ENCODE results near the gene IFNLR1.
A peak's percentile ranks its signal among the peaks of the same experiment; 100 is the strongest.

Gene IFNLR1

DNA sequence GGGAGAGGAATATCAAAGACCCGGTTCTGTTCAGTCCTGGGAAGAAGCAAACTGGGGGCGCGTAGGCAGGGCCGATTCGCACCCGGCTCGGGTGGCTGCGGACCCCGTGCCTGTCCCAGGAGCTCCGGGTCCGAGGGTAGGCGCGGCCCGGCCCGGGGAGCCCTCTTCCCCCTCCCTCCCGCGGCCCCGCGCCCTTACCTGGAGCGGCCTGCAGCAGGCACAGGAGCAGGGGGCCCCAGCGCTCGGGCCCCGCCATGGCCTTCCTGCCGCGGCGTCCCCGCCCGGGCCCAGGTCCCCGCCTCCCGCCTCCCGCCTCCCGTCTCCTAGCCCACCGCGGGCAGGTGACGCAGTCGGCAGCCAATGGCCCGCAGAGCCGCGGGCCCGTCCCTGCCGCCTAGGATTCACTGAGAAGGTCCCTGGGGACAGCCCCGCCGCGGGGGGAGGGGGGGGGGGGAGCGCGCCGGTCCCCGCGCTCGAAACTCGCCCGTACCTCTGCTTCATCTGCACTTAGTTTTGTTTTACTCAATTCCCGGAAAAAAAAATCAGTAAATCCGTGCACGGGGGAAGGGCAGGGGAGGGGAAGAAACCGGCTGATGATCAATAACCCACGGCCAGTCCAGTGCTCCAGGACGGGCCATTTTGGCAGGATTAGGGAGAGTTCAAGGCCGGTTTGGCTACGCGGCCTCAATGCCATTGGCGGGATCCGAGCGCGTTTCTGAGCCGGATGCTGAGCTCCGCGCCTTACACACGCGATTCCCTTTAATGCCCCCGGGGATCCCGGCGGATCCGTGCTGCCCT is at the start of gene IFNLR1:
Gene IFNLR1 (minus strand): TSS at position 297 of the 798 bp plus-strand sequence. CDS start 41 bp downstream, at position 256.
- Histone ChIP-seq H3K27me3 (ENCODE audit: insufficient read depth, low read depth, severe bottlenecking) (no peaks in the 10 kb centered on the region), H3K36me3 (peaks cover 3% of the 10 kb centered on the region; the same call in 1 of the 2 replicates), H3K27ac (peak within 1 kb of the TSS; percentile 57), H3K4me3 (ENCODE audit: low read depth, low read length) (peak within 1 kb of the TSS; percentile 62), H3K9me3 (ENCODE audit: severe bottlenecking) (no peaks in the 10 kb centered on the region)
- DNase-seq, result peak; percentile 82
- TF ChIP-seq, protein P1, sequence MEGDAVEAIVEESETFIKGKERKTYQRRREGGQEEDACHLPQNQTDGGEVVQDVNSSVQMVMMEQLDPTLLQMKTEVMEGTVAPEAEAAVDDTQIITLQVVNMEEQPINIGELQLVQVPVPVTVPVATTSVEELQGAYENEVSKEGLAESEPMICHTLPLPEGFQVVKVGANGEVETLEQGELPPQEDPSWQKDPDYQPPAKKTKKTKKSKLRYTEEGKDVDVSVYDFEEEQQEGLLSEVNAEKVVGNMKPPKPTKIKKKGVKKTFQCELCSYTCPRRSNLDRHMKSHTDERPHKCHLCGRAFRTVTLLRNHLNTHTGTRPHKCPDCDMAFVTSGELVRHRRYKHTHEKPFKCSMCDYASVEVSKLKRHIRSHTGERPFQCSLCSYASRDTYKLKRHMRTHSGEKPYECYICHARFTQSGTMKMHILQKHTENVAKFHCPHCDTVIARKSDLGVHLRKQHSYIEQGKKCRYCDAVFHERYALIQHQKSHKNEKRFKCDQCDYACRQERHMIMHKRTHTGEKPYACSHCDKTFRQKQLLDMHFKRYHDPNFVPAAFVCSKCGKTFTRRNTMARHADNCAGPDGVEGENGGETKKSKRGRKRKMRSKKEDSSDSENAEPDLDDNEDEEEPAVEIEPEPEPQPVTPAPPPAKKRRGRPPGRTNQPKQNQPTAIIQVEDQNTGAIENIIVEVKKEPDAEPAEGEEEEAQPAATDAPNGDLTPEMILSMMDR (IDR thresholded peaks at IDR 0.05; ENCODE audit: low read depth, low read length), result no peak

DNA sequence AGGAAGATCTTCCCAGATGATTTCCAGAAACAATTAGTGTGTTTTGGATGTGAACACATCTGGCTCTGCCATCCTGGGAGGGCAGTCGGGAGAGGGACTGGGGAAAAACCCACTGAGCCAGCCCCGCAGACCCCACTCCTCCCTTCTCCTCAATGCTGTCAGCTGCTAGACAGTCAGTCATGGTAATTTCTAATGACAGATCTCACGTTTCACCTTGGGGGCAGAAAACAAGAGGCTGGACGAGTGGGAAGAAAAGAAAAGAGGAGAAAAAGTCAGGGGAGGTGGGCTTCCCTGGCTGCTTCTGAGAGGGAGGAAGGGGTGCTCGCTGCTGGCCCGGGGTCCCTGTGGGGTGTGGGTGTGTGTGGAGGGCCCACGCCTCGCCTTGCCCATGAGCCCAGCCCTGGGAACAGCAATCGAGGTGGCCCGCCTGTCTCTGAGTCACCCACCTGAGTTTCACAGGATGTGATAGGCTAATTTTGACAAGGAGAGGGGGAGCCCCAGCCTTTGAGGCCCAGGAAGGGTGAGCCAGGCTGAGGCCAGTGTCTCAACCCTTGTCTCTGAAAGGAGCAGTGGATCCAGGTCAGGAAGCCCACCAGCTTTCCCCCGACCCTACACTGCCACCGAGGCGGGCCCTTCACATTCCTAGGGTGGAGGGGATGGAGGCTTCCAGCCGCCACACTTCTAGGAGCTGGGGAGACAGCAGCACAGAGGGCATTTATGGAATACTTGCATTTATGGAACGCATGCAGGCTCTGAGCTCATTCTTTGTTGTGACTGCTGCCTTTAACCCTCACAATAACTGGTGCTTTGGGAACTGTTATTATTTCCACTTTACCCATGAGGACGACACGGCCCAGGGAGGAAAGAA is 49.1 kb upstream of the IFNLR1 start:
- TF ChIP-seq, protein P1 (IDR thresholded peaks at IDR 0.05; ENCODE audit: low read depth, low read length), result no peak
- H3K9me3 ChIP-seq (ENCODE audit: severe bottlenecking), result no peaks in the 10 kb centered on the region
- no peak overlapping the region for H3K4me3 ChIP-seq (ENCODE audit: low read depth, low read length)
- DNase-seq, result no peak
- H3K27ac ChIP-seq, result no peak overlapping the region
- H3K36me3 ChIP-seq, result no peaks in the 10 kb centered on the region
- H3K27me3 ChIP-seq (ENCODE audit: insufficient read depth, low read depth, severe bottlenecking), result no peaks in the 10 kb centered on the region

DNA sequence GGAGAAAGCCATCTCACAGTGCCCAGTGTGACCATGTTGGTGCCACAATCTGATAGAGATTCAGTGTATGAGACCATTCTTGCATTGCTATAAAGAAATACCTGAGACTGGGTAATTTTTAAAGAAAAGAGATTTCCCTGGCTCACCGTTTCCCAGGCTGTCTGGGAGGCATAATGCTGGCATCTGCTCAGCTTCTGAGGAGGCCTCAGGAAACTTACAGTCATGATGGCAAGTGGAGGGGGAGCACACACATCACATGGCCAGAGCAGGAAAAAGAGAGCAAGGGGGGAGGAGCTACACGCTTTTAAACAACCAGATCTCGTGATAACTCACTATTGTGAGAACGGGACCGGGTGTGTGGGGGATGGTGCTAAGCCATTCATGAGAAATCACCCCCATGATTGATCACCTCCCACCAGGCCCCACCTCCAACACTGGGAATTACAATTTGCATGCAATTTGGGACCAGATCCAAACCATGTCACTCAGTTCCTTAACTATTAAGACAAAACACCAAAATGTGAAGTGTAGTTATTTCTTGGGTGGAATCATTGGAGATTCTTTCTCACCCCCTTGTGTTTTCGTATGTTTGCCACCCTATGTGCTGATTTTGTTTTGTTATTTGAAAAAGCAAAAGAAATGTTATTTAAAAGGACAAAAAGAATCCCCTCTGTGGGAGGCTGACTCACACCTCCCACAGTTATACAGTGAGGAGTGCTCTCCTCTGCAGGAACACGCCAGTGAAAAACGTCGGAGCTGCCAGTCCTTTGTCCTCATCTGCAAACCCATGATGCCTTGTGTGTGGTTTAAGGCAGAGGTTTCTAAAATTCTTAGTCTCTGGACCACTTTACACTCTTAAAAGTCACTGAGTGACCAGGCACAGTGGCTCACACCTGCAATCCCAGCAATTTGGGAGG is 46.9 kb upstream of the IFNLR1 start:
- TF ChIP-seq, protein P1 (IDR thresholded peaks at IDR 0.05; ENCODE audit: low read depth, low read length), result no peak
- Histone ChIP-seq H3K27ac (no peak overlapping the region), H3K4me3 (ENCODE audit: low read depth, low read length) (no peak overlapping the region), H3K27me3 (ENCODE audit: insufficient read depth, low read depth, severe bottlenecking) (no peaks in the 10 kb centered on the region), H3K36me3 (no peaks in the 10 kb centered on the region), H3K9me3 (ENCODE audit: severe bottlenecking) (no peaks in the 10 kb centered on the region)
- no peak for DNase-seq

DNA sequence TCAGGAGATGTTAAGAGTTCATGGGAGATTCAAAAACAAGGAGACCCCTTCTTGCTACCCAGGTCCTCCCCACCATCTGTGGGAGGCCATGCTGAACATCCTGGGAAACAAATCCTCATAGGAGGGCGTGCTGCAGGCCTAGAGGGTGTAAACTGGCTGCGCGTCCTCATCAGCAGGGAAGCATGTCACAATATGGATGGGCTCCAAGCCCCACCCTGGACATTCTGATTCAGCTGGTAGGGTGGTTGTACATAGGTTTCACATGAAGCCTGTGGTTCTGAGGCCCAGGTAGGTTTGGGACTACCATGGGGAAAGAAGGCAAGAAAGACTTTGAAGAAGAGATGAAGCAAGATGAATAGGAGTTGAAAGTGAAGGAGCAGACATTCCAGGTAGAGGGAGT is 44.6 kb upstream of the IFNLR1 start:
- Histone ChIP-seq H3K27ac (no peak overlapping the region), H3K27me3 (ENCODE audit: insufficient read depth, low read depth, severe bottlenecking) (no peaks in the 10 kb centered on the region)

DNA sequence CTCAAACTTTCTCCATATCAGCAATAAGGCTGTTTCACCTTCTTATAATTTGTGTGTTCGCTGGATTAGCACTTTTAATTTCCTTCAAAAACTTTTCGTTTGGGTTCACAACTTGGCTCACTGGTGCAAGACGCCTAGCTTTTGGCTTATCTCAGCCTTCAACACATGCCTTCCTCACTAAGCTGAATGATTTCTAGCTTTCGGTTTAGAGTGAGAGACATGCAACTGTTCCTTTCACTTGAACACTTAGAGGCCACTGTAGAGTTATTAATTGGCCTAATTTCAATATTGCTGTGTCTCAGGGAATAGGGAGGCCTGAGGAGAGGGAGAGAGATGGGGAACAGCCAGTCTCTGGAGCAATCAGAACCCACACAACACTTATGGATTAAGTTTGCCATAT is 41.2 kb upstream of the IFNLR1 start:
- Histone ChIP-seq H3K27ac (no peak overlapping the region), H3K9me3 (ENCODE audit: severe bottlenecking) (no peaks in the 10 kb centered on the region)

More for the DNA sequence above, 44.6 kb upstream of the IFNLR1 start:
- Histone ChIP-seq H3K4me3 (ENCODE audit: low read depth, low read length) (no peak overlapping the region), H3K9me3 (ENCODE audit: severe bottlenecking) (no peaks in the 10 kb centered on the region), H3K36me3 (no peaks in the 10 kb centered on the region)
- TF ChIP-seq, protein P1 (IDR thresholded peaks at IDR 0.05; ENCODE audit: low read depth, low read length), result no peak
- no peak for DNase-seq

More for the DNA sequence above, 41.2 kb upstream of the IFNLR1 start:
- Histone ChIP-seq H3K4me3 (ENCODE audit: low read depth, low read length) (no peak overlapping the region), H3K36me3 (no peaks in the 10 kb centered on the region), H3K27me3 (ENCODE audit: insufficient read depth, low read depth, severe bottlenecking) (no peaks in the 10 kb centered on the region)
- no peak for DNase-seq
- TF ChIP-seq, protein P1 (IDR thresholded peaks at IDR 0.05; ENCODE audit: low read depth, low read length), result no peak

Measured in WERI-Rb-1 (cell line).